8988T (cell line): ENCODE measurements around the gene IKBKE.

Source experiments
- DNase-seq: peaks from one replicate; pipeline ENCODE4 v3.0.0; 2011

The IKBKE gene

GRCh38 chr1:206516728-206516990 lies 46.4 kb downstream of the IKBKE start:
- DNase-seq = no peak

- no peak for DNase-seq
Observed at GRCh38 chr1:206517784-206518183, 47.5 kb downstream of the IKBKE start.

- no peak for DNase-seq
Observed at GRCh38 chr1:206518206-206518605, 47.9 kb downstream of the IKBKE start.

GRCh38 chr1:206518743-206519142 lies 48.5 kb downstream of the IKBKE start:
- no peak for DNase-seq

- DNase-seq = no peak
Observed at GRCh38 chr1:206521127-206521526, 50.9 kb downstream of the IKBKE start.

- DNase-seq = no peak
Observed at GRCh38 chr1:206521694-206522402, 51.6 kb downstream of the IKBKE start.

- no peak for DNase-seq
Observed at GRCh38 chr1:206524739-206525364, 54.6 kb downstream of the IKBKE start.

GRCh38 chr1:206526064-206526911 lies 56.0 kb downstream of the IKBKE start:
- no peak for DNase-seq

GRCh38 chr1:206529425-206529824 lies 59.1 kb downstream of the IKBKE start:
- no peak for DNase-seq

GRCh38 chr1:206532368-206532767 lies 62.1 kb downstream of the IKBKE start:
- DNase-seq = no peak

GRCh38 chr1:206534552-206534951 lies 64.3 kb downstream of the IKBKE start:
- DNase-seq = no peak

GRCh38 chr1:206535853-206536188 lies 65.5 kb downstream of the IKBKE start:
- no peak for DNase-seq

GRCh38 chr1:206537141-206537540 lies 66.9 kb downstream of the IKBKE start:
- DNase-seq = no peak

- no peak for DNase-seq
Observed at GRCh38 chr1:206538086-206538770, 68.0 kb downstream of the IKBKE start.

- DNase-seq = no peak
Observed at GRCh38 chr1:206538901-206539640, 68.8 kb downstream of the IKBKE start.

- DNase-seq = no peak
Observed at GRCh38 chr1:206540044-206540780, 69.9 kb downstream of the IKBKE start.

- DNase-seq = no peak
Observed at GRCh38 chr1:206541236-206541833, 71.1 kb downstream of the IKBKE start.

- peak; percentile 72 for DNase-seq
Observed at GRCh38 chr1:206544562-206545257, 74.4 kb downstream of the IKBKE start.

GRCh38 chr1:206545351-206545750 lies 75.1 kb downstream of the IKBKE start:
- DNase-seq = no peak
